ENCODE results near the gene TMCC3.
A peak's percentile ranks its signal among the peaks of the same experiment; 100 is the strongest.
"Not testable (repeated sequence)": the region's sequence is repeated elsewhere in the genome, so short reads cannot be mapped to it uniquely, and the experiment has no call there.

The TMCC3 gene

GRCh38 chr12:94617101-94617500 lies 33.3 kb downstream of the TMCC3 start:
- in situ Hi-C loops (cut with MboI; ENCODE audit: low sequenced_read_pairs), result no loop called here
- no peak for DNase-seq (ENCODE audit: low spot score in 2 of 2)
- Histone ChIP-seq H3K27me3 (ENCODE audit: low read depth) (no peaks in the 10 kb centered on the region), H3K36me3 (replicated peaks) (no peaks in the 10 kb centered on the region), H3K4me3 (no peak overlapping the region), H3K4me1 (peaks cover 50% of the 10 kb centered on the region), H3K9me3 (no peaks in the 10 kb centered on the region)

DNA sequence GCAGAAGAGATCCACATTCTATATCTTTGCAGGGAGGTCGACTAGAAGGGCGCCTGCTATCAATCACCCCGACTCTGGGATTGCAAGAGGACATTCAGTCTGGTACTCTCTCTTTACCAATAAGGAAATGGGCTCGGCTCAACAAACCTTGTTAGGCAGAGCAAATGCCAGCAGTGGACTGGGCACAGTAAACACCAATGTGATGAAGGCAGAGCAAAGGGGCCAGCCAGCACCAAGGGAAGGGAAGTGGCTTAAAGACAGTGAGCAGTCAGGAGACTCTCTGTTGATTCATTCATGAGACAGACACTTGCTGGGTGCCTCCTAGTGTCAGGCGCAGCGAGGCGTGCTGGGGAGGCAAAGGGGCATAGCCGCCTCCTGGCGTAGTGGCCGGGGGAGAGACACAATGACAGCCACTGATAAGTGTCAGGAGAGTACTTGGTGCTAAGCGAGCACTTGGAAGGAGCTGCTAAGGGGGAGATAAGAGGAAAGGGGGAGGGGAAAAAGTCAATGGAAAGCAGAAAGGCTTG lies 34.1 kb downstream of the TMCC3 start:
- H3K9me3 ChIP-seq, result no peaks in the 10 kb centered on the region
- no peaks in the 10 kb centered on the region for H3K36me3 ChIP-seq (replicated peaks)
- in situ Hi-C loops (cut with MboI; ENCODE audit: low sequenced_read_pairs), result no loop called here
- H3K4me3 ChIP-seq, result no peak overlapping the region
- DNase-seq (ENCODE audit: low spot score in 2 of 2), result peak in 1 of 2 experiments; percentile 21
- H3K27me3 ChIP-seq (ENCODE audit: low read depth), result no peaks in the 10 kb centered on the region
- H3K4me1 ChIP-seq, result peaks cover 50% of the 10 kb centered on the region

GRCh38 chr12:94615260-94616181 lies 34.8 kb downstream of the TMCC3 start:
- peak; percentile 71 to 74 for DNase-seq (ENCODE audit: low spot score in 2 of 2)
- in situ Hi-C loops (cut with MboI; ENCODE audit: low sequenced_read_pairs), result no loop called here
- no peaks in the 10 kb centered on the region for H3K27me3 ChIP-seq (ENCODE audit: low read depth)
- no peak overlapping the region for H3K4me3 ChIP-seq
- no peaks in the 10 kb centered on the region for H3K36me3 ChIP-seq (replicated peaks)
- H3K4me1 ChIP-seq, result peaks cover 50% of the 10 kb centered on the region
- H3K9me3 ChIP-seq, result no peaks in the 10 kb centered on the region

DNA sequence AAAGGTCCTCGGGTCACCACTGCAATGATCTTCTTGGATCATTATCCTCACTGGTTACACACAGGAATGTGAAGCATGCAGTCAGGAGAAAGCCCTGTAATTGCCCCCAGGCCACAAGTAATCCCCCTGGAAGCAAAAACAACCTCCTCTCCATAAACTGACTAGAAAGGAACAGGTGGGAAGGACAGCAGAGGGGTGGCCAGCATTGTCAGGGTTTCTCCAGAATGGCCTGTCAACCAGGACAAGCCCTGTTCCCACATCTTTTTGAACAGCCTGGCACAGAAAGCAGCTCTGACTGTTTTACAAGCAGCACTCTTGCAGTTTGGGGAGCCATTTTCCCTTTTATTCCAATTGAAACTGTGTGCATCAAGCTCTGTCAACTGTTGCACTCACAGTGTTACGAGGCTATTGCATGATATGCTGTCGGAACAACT lies 36.1 kb downstream of the TMCC3 start:
- DNase-seq (ENCODE audit: low spot score in 2 of 2), result peak; percentile 92 to 95
- peaks cover 51% of the 10 kb centered on the region for H3K4me1 ChIP-seq
- H3K27me3 ChIP-seq (ENCODE audit: low read depth), result no peaks in the 10 kb centered on the region
- no peak overlapping the region for H3K4me3 ChIP-seq
- in situ Hi-C loops (cut with MboI; ENCODE audit: low sequenced_read_pairs), result no loop called here
- H3K9me3 ChIP-seq, result no peaks in the 10 kb centered on the region
- H3K36me3 ChIP-seq (replicated peaks), result no peaks in the 10 kb centered on the region

DNA sequence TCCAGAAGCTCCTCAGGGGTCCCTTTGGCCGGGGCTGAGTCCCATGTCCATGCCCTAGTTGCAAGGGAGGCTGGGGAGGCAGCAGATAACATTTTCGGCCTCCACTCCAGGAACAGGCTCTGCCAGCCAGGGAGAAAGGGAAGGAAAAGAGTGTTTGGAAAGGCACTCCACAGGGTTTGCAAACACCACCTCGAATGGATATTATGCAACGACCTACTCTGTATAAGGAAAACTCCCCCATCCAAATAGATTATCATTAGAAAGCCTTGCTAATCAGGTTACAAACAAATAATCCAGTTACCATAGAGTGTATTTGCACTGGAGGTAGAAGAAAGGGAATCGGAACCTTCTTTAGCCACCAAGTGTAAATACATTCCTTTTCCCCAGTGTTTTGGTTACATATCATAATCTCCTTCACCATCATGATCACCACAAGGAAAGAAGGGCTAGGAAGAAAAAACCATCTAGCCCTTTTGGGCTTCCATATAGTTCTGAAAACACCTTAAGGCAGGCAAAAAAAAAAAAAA lies 40.4 kb downstream of the TMCC3 start:
- peaks cover 23% of the 10 kb centered on the region for H3K4me1 ChIP-seq
- in situ Hi-C loops (cut with MboI; ENCODE audit: low sequenced_read_pairs), result no loop called here
- no peak for DNase-seq (ENCODE audit: low spot score in 2 of 2)
- H3K36me3 ChIP-seq (replicated peaks), result no peaks in the 10 kb centered on the region
- H3K9me3 ChIP-seq, result peaks cover 9% of the 10 kb centered on the region
- no peak overlapping the region for H3K4me3 ChIP-seq
- no peaks in the 10 kb centered on the region for H3K27me3 ChIP-seq (ENCODE audit: low read depth)

DNA sequence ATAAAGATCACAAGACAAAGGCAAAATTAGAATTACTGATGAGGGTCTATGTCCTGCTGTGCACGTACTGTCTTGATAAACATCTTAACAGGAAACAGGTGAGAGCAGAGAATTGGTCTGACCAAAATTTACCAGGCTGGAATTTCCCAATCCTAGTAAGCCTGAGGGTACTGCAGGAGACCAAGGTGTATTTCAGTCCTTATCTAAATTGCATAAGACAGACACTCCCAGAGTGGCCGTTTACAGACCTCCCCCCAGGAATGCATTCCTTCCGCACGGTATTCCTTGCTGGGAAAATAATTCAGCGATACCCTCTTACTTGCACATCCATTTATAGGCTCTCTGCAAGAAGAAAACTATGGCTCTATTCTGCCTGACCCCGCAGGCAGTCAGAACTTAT lies 43.5 kb downstream of the TMCC3 start:
- DNase-seq (ENCODE audit: low spot score in 2 of 2); H3K4me3 ChIP-seq; H3K4me1 ChIP-seq; H3K9me3 ChIP-seq; H3K27me3 ChIP-seq (ENCODE audit: low read depth); in situ Hi-C loops (cut with MboI; ENCODE audit: low sequenced_read_pairs); H3K36me3 ChIP-seq (replicated peaks): not testable (repeated sequence)

GRCh38 chr12:94604366-94604698 lies 46.0 kb downstream of the TMCC3 start:
- DNase-seq (ENCODE audit: low spot score in 2 of 2), result no peak
- in situ Hi-C loops (cut with MboI; ENCODE audit: low sequenced_read_pairs), result no loop called here

GRCh38 chr12:94603434-94604365 lies 46.7 kb downstream of the TMCC3 start:
- in situ Hi-C loops (cut with MboI; ENCODE audit: low sequenced_read_pairs), result no loop called here
- Histone ChIP-seq H3K9me3 (peaks cover 9% of the 10 kb centered on the region), H3K4me1 (no peaks in the 10 kb centered on the region), H3K36me3 (replicated peaks) (no peaks in the 10 kb centered on the region), H3K27me3 (ENCODE audit: low read depth) (no peaks in the 10 kb centered on the region), H3K4me3 (no peak overlapping the region)
- peak in 1 of 2 experiments; percentile 65 for DNase-seq (ENCODE audit: low spot score in 2 of 2)

More at GRCh38 chr12:94604366-94604698, 46.0 kb downstream of the TMCC3 start:
- Histone ChIP-seq H3K4me1 (no peaks in the 10 kb centered on the region), H3K36me3 (replicated peaks) (no peaks in the 10 kb centered on the region), H3K4me3 (no peak overlapping the region), H3K27me3 (ENCODE audit: low read depth) (no peaks in the 10 kb centered on the region), H3K9me3 (peaks cover 9% of the 10 kb centered on the region)

DNA sequence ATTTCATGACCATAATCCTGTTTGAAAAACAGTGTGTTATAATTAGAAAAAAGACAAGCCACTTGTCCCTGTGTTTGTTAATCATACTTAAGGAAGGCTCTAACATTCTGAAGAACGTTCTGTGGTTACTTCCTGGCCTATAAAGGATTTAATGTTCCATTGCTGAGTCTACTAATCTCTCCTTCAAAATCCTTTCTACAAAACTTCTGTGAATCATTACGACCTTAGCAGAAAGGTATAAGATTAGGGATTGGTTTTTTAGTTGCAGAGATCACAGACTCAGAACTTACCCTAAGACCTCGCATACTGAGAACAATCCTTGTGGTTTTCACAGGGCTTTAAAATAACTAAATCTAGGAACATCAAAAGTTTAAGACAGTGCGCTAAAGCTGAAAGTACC lies 48.3 kb downstream of the TMCC3 start:
- no peak overlapping the region for H3K4me3 ChIP-seq
- no peaks in the 10 kb centered on the region for H3K27me3 ChIP-seq (ENCODE audit: low read depth)
- no peaks in the 10 kb centered on the region for H3K4me1 ChIP-seq
- in situ Hi-C loops (cut with MboI; ENCODE audit: low sequenced_read_pairs), result no loop called here
- peaks cover 3% of the 10 kb centered on the region; the same call in 1 of the 2 replicates for H3K9me3 ChIP-seq
- DNase-seq (ENCODE audit: low spot score in 2 of 2), result no peak
- H3K36me3 ChIP-seq (replicated peaks), result no peaks in the 10 kb centered on the region

GRCh38 chr12:94601307-94601706 lies 49.0 kb downstream of the TMCC3 start:
- H3K9me3 ChIP-seq; H3K27me3 ChIP-seq (ENCODE audit: low read depth); DNase-seq (ENCODE audit: low spot score in 2 of 2); H3K36me3 ChIP-seq (replicated peaks); H3K4me1 ChIP-seq; H3K4me3 ChIP-seq; in situ Hi-C loops (cut with MboI; ENCODE audit: low sequenced_read_pairs): not testable (repeated sequence)

DNA sequence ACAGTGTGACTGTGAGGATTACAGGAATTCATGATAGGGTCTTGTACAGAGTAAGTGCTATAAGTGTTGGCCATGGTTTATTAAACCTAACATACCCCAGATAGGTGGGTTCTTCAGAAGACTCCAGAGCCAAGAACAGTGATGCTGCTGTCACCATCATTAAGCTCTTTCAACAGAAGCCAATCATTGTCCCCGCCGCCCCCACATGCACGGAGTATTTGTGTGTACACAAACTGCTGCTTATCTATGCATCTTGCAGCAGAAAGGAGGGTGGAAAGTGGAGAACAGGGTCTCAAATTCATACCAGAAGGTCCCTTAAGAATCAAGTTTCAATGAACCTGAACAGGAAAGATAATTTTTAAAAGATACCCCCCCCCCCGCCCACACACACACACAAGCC lies 51.2 kb downstream of the TMCC3 start:
- in situ Hi-C loops (cut with MboI; ENCODE audit: low sequenced_read_pairs), result no loop called here
- Histone ChIP-seq H3K36me3 (replicated peaks) (no peaks in the 10 kb centered on the region), H3K27me3 (ENCODE audit: low read depth) (no peaks in the 10 kb centered on the region), H3K4me1 (no peaks in the 10 kb centered on the region), H3K9me3 (no peaks in the 10 kb centered on the region), H3K4me3 (no peak overlapping the region)
- no peak for DNase-seq (ENCODE audit: low spot score in 2 of 2)

GRCh38 chr12:94597268-94597667 lies 53.1 kb downstream of the TMCC3 start:
- Histone ChIP-seq H3K4me1 (no peaks in the 10 kb centered on the region), H3K4me3 (no peak overlapping the region), H3K36me3 (replicated peaks) (no peaks in the 10 kb centered on the region), H3K27me3 (ENCODE audit: low read depth) (no peaks in the 10 kb centered on the region), H3K9me3 (no peaks in the 10 kb centered on the region)
- in situ Hi-C loops (cut with MboI; ENCODE audit: low sequenced_read_pairs), result no loop called here
- no peak for DNase-seq (ENCODE audit: low spot score in 2 of 2)

- no peak for DNase-seq (ENCODE audit: low spot score in 2 of 2)
- H3K9me3 ChIP-seq, result no peaks in the 10 kb centered on the region
- no peaks in the 10 kb centered on the region for H3K27me3 ChIP-seq (ENCODE audit: low read depth)
- H3K4me3 ChIP-seq, result no peak overlapping the region
- no peaks in the 10 kb centered on the region for H3K36me3 ChIP-seq (replicated peaks)
- in situ Hi-C loops (cut with MboI; ENCODE audit: low sequenced_read_pairs), result no loop called here
- no peaks in the 10 kb centered on the region for H3K4me1 ChIP-seq
These were observed 53.8 kb downstream of the TMCC3 start for GRCh38 chr12:94596596-94596995.
